Measurements from ENCODE around the gene ARHGAP42. TPM values are rescaled to one million over a fixed set of nuclear protein-coding genes. Genes with fewer than 3 reads are reported as not detected.

Gene ARHGAP42
- total and polyA plus RNA-seq, 2 of the 13 experiments (the other 11 are each of a cell fraction or from before 2014, with no cell fraction given) = 2.5 to 4.3 TPM

DNA sequence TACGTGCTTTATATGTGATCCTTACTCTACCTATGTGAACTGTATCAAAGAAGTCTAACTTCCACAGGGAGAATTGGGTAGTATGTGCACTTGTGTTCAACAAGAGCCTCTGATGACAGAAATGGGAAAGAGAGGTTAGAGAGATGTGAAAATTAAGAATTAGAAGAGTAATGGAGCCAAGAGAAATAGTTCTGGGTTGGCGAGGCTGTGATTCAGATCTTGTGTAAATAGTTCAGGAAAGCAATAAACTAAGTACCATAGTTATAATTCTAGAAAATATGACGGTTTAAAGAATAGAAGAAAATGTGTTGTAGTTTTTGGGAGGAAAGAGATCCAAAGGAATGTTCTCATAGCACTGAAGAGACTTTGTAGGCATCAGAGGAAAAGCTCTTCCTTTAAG, 112.4 kb downstream of the ARHGAP42 start:
- intact Hi-C loops (cut with micrococcal nuclease; ENCODE audit: unreplicated experiment) (no loop called here), in situ Hi-C loops (cut with HindIII; ENCODE audit: extremely low pct_ligation_motif_present, low pct_unique_long_range_greater_than_20kb) (no loop called here)
- no peaks in the 10 kb centered on the region for H3K9me3 ChIP-seq (ENCODE audit: low read length)
- H3K27ac ChIP-seq (ENCODE audit: extremely low read length, insufficient read depth, low read length) = no peak overlapping the region
- no peak overlapping the region for H3K9ac ChIP-seq (ENCODE audit: insufficient read depth, low read depth, low read length)
- no peaks in the 10 kb centered on the region; a peak in 1 of 5 replicates for H3K27me3 ChIP-seq (ENCODE audit: control insufficient read depth in 1 of 2, insufficient read depth in 2 of 2, low read length in 2 of 2)
- POLR2A ChIA-PET = no interaction called here
- DNase-seq (ENCODE audit: low spot score) = no peak
- H2AFZ ChIP-seq (ENCODE audit: low read length) = no peak overlapping the region
- no peak for TF ChIP-seq NFKB2 (CRISPR knock-in tag; IDR thresholded peaks at IDR 0.05; ENCODE audit: borderline replicate concordance)
- no peak overlapping the region for H3K4me2 ChIP-seq (ENCODE audit: low read depth, low read length)
- H3K4me1 ChIP-seq (ENCODE audit: insufficient read depth, low read length) = no peaks in the 10 kb centered on the region
- 66% methylated on average over 3 of the region's 3 CpGs for whole genome bisulfite sequencing (ENCODE audit: low lambda C conversion rate)
- no peak overlapping the region for H3K4me3 ChIP-seq (replicated peaks in 1 of 3; ENCODE audit: insufficient read depth in 1 of 3, low read depth in 2 of 3, low read length in 3 of 3)
- no peaks in the 10 kb centered on the region for H3K36me3 ChIP-seq (replicated peaks in 1 of 2; ENCODE audit: control insufficient read depth in 1 of 2, insufficient read depth in 2 of 2, low read length in 2 of 2)
- CTCF ChIA-PET (ENCODE audit: low intra/inter-chr PET ratio, low total read pairs) = no interaction called here
- FAIRE-seq = no peak
- BruUV-seq (replicated peaks) = no TSS peak
- no peak for ATAC-seq
- H3K79me2 ChIP-seq (ENCODE audit: insufficient read depth, low read length) = no peaks in the 10 kb centered on the region
- no peaks in the 10 kb centered on the region for H4K20me1 ChIP-seq (ENCODE audit: insufficient read depth, low read length)

DNA sequence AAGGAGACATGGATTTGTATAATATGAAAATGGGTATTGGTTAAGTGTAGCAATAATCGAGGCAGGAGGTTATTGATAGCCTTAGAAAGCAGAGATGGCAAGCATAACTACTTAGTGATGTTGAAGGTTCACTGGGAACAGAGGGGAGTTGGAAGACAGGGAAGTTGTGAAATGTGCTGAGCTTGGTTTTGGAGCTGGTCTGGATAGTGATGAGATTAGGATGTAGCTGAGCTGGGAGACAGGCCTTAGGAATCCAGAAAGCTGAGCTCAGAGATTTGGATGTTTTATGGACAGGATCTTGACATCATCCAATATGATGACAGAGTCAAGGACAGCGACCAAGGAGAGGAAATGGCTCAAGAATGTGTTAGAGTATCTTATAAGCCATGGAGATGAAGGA, 113.1 kb downstream of the ARHGAP42 start:
- H3K9ac ChIP-seq (ENCODE audit: insufficient read depth, low read depth, low read length) = no peak overlapping the region
- intact Hi-C loops (cut with micrococcal nuclease; ENCODE audit: unreplicated experiment) = no loop called here
- H2AFZ ChIP-seq (ENCODE audit: low read length) = no peak overlapping the region
- no peaks in the 10 kb centered on the region for H3K4me1 ChIP-seq (ENCODE audit: insufficient read depth, low read length)
- H3K79me2 ChIP-seq (ENCODE audit: insufficient read depth, low read length) = no peaks in the 10 kb centered on the region
- WGBS (ENCODE audit: low lambda C conversion rate) = 17% methylated on average over 2 of the region's 2 CpGs
- CTCF ChIA-PET (ENCODE audit: low intra/inter-chr PET ratio, low total read pairs) = no interaction called here
- H3K9me3 ChIP-seq (ENCODE audit: low read length) = no peaks in the 10 kb centered on the region
- ATAC-seq (no peak), FAIRE-seq (no peak), DNase-seq (ENCODE audit: low spot score) (no peak)
- no peak overlapping the region for H3K27ac ChIP-seq (ENCODE audit: extremely low read length, insufficient read depth, low read length)
- no peak overlapping the region for H3K4me3 ChIP-seq (replicated peaks in 1 of 3; ENCODE audit: insufficient read depth in 1 of 3, low read depth in 2 of 3, low read length in 3 of 3)
- H3K4me2 ChIP-seq (ENCODE audit: low read depth, low read length) = no peak overlapping the region
- POLR2A ChIA-PET = no interaction called here
- H3K36me3 ChIP-seq (replicated peaks in 1 of 2; ENCODE audit: control insufficient read depth in 1 of 2, insufficient read depth in 2 of 2, low read length in 2 of 2) = no peaks in the 10 kb centered on the region
- BruUV-seq (replicated peaks) = no TSS peak
- TF ChIP-seq JARID2 (CRISPR knock-in tag; IDR thresholded peaks at IDR 0.05; ENCODE audit: insufficient replicate concordance) = no peak
- in situ Hi-C loops (cut with HindIII; ENCODE audit: extremely low pct_ligation_motif_present, low pct_unique_long_range_greater_than_20kb) = no loop called here
- no peaks in the 10 kb centered on the region for H4K20me1 ChIP-seq (ENCODE audit: insufficient read depth, low read length)
- H3K27me3 ChIP-seq (ENCODE audit: control insufficient read depth in 1 of 2, insufficient read depth in 2 of 2, low read length in 2 of 2) = no peaks in the 10 kb centered on the region; a peak in 1 of 5 replicates

Data from HepG2 (cell line).